RWPE2 (cell line): ENCODE measurements around the gene ARHGAP42.
A peak's percentile ranks its signal among the peaks of the same experiment; 100 is the strongest.

Experiments used
- ATAC-seq: fragments of 200-7000 bp; cut with Tn5 transposase; 3 replicates; pipeline ENCODE4 v1.9.1; 2021; ENCODE audit warnings: low read depth
- DNase-seq: peaks from one replicate; pipeline ENCODE4 v3.0.0-alpha.2; 2020; ENCODE audit warnings: low spot score
- H3K27ac ChIP-seq: fragments of 450-650 bp; 2 replicates; pipeline ENCODE4 v1.5.1; 2017; ENCODE audit warnings: mild to moderate bottlenecking; ENCODE audit not compliant: poor library complexity, severe bottlenecking
- H3K27me3 ChIP-seq: fragments of 250-450 bp; sonication (Bioruptor Pico); 2 replicates; pipeline ENCODE4 v1.5.1; 2021; ENCODE audit warnings: mild to moderate bottlenecking, moderate library complexity; ENCODE audit not compliant: insufficient read depth, poor library complexity, severe bottlenecking
- H3K36me3 ChIP-seq: fragments of 250-450 bp; sonication (Bioruptor Pico); 2 replicates; pipeline ENCODE4 v1.5.1; 2020; ENCODE audit warnings: low read depth, mild to moderate bottlenecking, moderate library complexity
- H3K4me1 ChIP-seq: fragments of 250-450 bp; sonication (Bioruptor Pico); 2 replicates; pipeline ENCODE4 v1.5.1; 2021; ENCODE audit warnings: mild to moderate bottlenecking, moderate library complexity; ENCODE audit not compliant: insufficient read depth, poor library complexity, severe bottlenecking
- H3K4me3 ChIP-seq: fragments of 250-450 bp; sonication (Bioruptor Pico); 2 replicates; pipeline ENCODE4 v1.5.1; 2021; ENCODE audit warnings: mild to moderate bottlenecking, moderate library complexity; ENCODE audit not compliant: severe bottlenecking
- H3K9me3 ChIP-seq: fragments of 250-450 bp; sonication (Bioruptor Pico); 2 replicates; pipeline ENCODE4 v1.5.1; 2021; ENCODE audit warnings: mild to moderate bottlenecking, moderate library complexity; ENCODE audit not compliant: severe bottlenecking
- CTCF ChIP-seq: fragments of 450-650 bp; IDR thresholded peaks from one replicate; pipeline ENCODE4 v1.5.1; 2017; ENCODE audit warnings: mild to moderate bottlenecking, moderate library complexity; ENCODE audit not compliant: poor library complexity, severe bottlenecking

The ARHGAP42 gene

GRCh38 chr11:100677796-100678195 lies 9.3 kb upstream of the ARHGAP42 start:
- Histone ChIP-seq H3K4me3 (no peak overlapping the region), H3K9me3 (no peaks in the 10 kb centered on the region), H3K4me1 (no peaks in the 10 kb centered on the region), H3K27me3 (no peaks in the 10 kb centered on the region), H3K27ac (no peak overlapping the region), H3K36me3 (no peaks in the 10 kb centered on the region)
- TF ChIP-seq CTCF = no peak
- DNase-seq (no peak), ATAC-seq (no peak)

- no peak overlapping the region for H3K27ac ChIP-seq
- no peaks in the 10 kb centered on the region for H3K9me3 ChIP-seq
- H3K4me3 ChIP-seq = no peak overlapping the region
- DNase-seq = no peak
- H3K27me3 ChIP-seq = no peaks in the 10 kb centered on the region
- TF ChIP-seq CTCF = no peak
- H3K4me1 ChIP-seq = peaks cover 3% of the 10 kb centered on the region
- H3K36me3 ChIP-seq = no peaks in the 10 kb centered on the region
- no peak for ATAC-seq
Observed at GRCh38 chr11:100680070-100680469, 7.0 kb upstream of the ARHGAP42 start.

- ATAC-seq = peak; percentile 72
- Histone ChIP-seq H3K4me1 (peaks cover 6% of the 10 kb centered on the region), H3K27me3 (no peaks in the 10 kb centered on the region), H3K36me3 (no peaks in the 10 kb centered on the region), H3K4me3 (no peak overlapping the region), H3K27ac (no peak overlapping the region), H3K9me3 (no peaks in the 10 kb centered on the region)
- no peak for TF ChIP-seq CTCF
- no peak for DNase-seq
Observed at GRCh38 chr11:100681064-100681502, 6.0 kb upstream of the ARHGAP42 start.

GRCh38 chr11:100682247-100682969 lies 4.7 kb upstream of the ARHGAP42 start:
- DNase-seq (no peak), ATAC-seq (no peak)
- Histone ChIP-seq H3K4me1 (peaks cover 6% of the 10 kb centered on the region), H3K27me3 (no peaks in the 10 kb centered on the region), H3K27ac (no peak overlapping the region), H3K36me3 (no peaks in the 10 kb centered on the region), H3K4me3 (no peak overlapping the region), H3K9me3 (no peaks in the 10 kb centered on the region)
- peak; percentile 67 for TF ChIP-seq CTCF

GRCh38 chr11:100683126-100683525 lies 4.0 kb upstream of the ARHGAP42 start:
- Histone ChIP-seq H3K27me3 (no peaks in the 10 kb centered on the region), H3K4me3 (no peak overlapping the region), H3K4me1 (peaks cover 6% of the 10 kb centered on the region), H3K27ac (no peak overlapping the region), H3K36me3 (no peaks in the 10 kb centered on the region), H3K9me3 (no peaks in the 10 kb centered on the region)
- no peak for ATAC-seq
- no peak for TF ChIP-seq CTCF
- DNase-seq = no peak
